ENCODE data around the gene POLD3. TPM values are rescaled to one million over a fixed set of nuclear protein-coding genes. Genes with fewer than 3 reads are reported as not detected.

POLD3 gene
- total and polyA plus RNA-seq, 2 of the 8 experiments (the other 6 are each of a cell fraction or from before 2014, with no cell fraction given), result 18.1 to 29.3 TPM

DNA sequence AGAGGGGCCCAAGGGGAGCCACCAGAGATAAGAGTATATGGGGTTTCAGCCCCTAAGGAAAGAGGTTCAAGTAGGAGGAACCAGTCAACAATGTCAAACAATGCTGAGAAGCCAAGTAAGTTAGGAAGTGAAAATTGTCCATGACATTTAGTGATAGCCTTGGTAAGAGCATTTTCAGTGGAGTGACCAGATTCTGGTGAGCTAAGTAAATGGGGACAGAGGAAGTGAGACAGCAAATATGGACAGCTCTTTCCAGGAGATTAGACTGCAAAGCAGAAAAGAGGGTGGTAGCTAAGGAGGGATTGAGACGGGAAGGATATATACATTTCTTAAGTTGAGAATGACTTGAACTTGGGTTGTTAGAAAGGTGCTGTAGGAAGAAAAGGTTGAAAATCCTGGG lies 22.9 kb downstream of the POLD3 start:
- H2BK120ac ChIP-seq (replicated peaks; ENCODE audit: low read depth, low read length), result no peak overlapping the region
- no peak overlapping the region for H3K27ac ChIP-seq (ENCODE audit: low read depth, low read length)
- H2BK12ac ChIP-seq (ENCODE audit: low read depth, low read length), result no peak overlapping the region
- no peaks in the 10 kb centered on the region for H3K23me2 ChIP-seq (ENCODE audit: low read depth, low read length)
- H2BK20ac ChIP-seq (ENCODE audit: low read length), result no peak overlapping the region; the same call in 1 of the 2 replicates
- no peak overlapping the region for H3K4me2 ChIP-seq (ENCODE audit: insufficient read depth in 1 of 2, low read depth in 2 of 2, low read length in 2 of 2)
- H2BK15ac ChIP-seq (ENCODE audit: low read length), result no peak overlapping the region
- 84% methylated on average over 1 of the region's 1 CpG; no CpG with 5 or more reads in 1 of the 2 experiments for WGBS, 2 experiments (ENCODE audit: extremely low coverage in 1 of 2, insufficient coverage in 1 of 2, insufficient read length in 1 of 2, insufficient replicate concordance in 2 of 2, low coverage in 1 of 2, low lambda C conversion rate in 2 of 2, missing lambda C conversion rate in 1 of 2)
- no peak overlapping the region for H3K56ac ChIP-seq (replicated peaks; ENCODE audit: insufficient read length, low read depth, low read length)
- no peak for TF ChIP-seq NANOG (IDR thresholded peaks at IDR 0.05; ENCODE audit: insufficient read depth, low read depth, low read length, poor library complexity, severe bottlenecking)
- TF ChIP-seq, protein P1, sequence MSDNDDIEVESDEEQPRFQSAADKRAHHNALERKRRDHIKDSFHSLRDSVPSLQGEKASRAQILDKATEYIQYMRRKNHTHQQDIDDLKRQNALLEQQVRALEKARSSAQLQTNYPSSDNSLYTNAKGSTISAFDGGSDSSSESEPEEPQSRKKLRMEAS (IDR thresholded peaks at IDR 0.05), result no peak
- TF ChIP-seq, protein P2, sequence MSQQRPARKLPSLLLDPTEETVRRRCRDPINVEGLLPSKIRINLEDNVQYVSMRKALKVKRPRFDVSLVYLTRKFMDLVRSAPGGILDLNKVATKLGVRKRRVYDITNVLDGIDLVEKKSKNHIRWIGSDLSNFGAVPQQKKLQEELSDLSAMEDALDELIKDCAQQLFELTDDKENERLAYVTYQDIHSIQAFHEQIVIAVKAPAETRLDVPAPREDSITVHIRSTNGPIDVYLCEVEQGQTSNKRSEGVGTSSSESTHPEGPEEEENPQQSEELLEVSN (IDR thresholded peaks at IDR 0.05), result no peak
- no peak for TF ChIP-seq TAF1 (IDR thresholded peaks at IDR 0.05; ENCODE audit: low read depth, low read length)
- TF ChIP-seq HDAC2 (IDR thresholded peaks at IDR 0.05; ENCODE audit: borderline replicate concordance in 1 of 2, low read depth in 2 of 2, low read length in 2 of 2), result no peak
- TF ChIP-seq TBP (IDR thresholded peaks at IDR 0.05; ENCODE audit: low read depth, low read length), result no peak
- no peak for TF ChIP-seq ASH2L (IDR thresholded peaks at IDR 0.05; ENCODE audit: low read length)
- TF ChIP-seq NRF1 (IDR thresholded peaks at IDR 0.05; ENCODE audit: low read depth, low read length), result no peak
- no peak for TF ChIP-seq SIN3A (conservative IDR thresholded peaks at IDR 0.05 in 1 of 2, IDR thresholded peaks at IDR 0.05 in 1 of 2; ENCODE audit: low read depth in 1 of 2, low read length in 2 of 2)
- no peak for TF ChIP-seq EZH2 (IDR thresholded peaks at IDR 0.05; ENCODE audit: low read depth, low read length, severe bottlenecking)
- TF ChIP-seq POLR2A (IDR thresholded peaks at IDR 0.05; ENCODE audit: control extremely low read depth in 1 of 2, low read depth in 2 of 2, low read length in 2 of 2), result no peak
- no peak for TF ChIP-seq MAFK (IDR thresholded peaks at IDR 0.05; ENCODE audit: low read depth, low read length)
- TF ChIP-seq GTF2F1 (IDR thresholded peaks at IDR 0.05; ENCODE audit: borderline replicate concordance, low read depth, low read length), result no peak
- H4K5ac ChIP-seq (ENCODE audit: insufficient read length, low read depth, low read length), result no peak overlapping the region
- no peak overlapping the region for H3K4me3 ChIP-seq (ENCODE audit: extremely low read depth in 1 of 4, insufficient read depth in 2 of 4, low read depth in 3 of 4, low read length in 4 of 4)
- H3K79me2 ChIP-seq (ENCODE audit: control insufficient read depth in 1 of 2, insufficient read depth in 2 of 2, low read length in 2 of 2), result no peaks in the 10 kb centered on the region
- H4K91ac ChIP-seq (replicated peaks; ENCODE audit: insufficient read length, low read length), result no peak overlapping the region
- POLR2A ChIA-PET (ENCODE audit: partially characterized antibody), result no interaction called here
- H2AK5ac ChIP-seq (ENCODE audit: low read depth, low read length), result no peak overlapping the region
- H3K18ac ChIP-seq (ENCODE audit: extremely low read depth, low read length), result no peak overlapping the region
- no peak overlapping the region for H3K9ac ChIP-seq (replicated peaks in 1 of 4; ENCODE audit: extremely low read depth in 1 of 4, low read depth in 3 of 4, low read length in 3 of 4)
- H2BK5ac ChIP-seq (ENCODE audit: low read depth, low read length), result no peak overlapping the region
- H3K36me3 ChIP-seq (ENCODE audit: control insufficient read depth in 2 of 4, insufficient read depth in 4 of 4, low read length in 3 of 4), result peaks cover 13 to 52% (median 25%) of the 10 kb centered on the region in 4 experiments
- H3K79me1 ChIP-seq (ENCODE audit: low read depth, low read length), result no peaks in the 10 kb centered on the region
- no peak overlapping the region for H2AFZ ChIP-seq (ENCODE audit: low read length)
- no peak overlapping the region for H3K4ac ChIP-seq (replicated peaks; ENCODE audit: insufficient read length, low read depth, low read length)
- no peak overlapping the region for H4K8ac ChIP-seq (ENCODE audit: extremely low read depth, insufficient read depth, low read length)
- H3K27me3 ChIP-seq (replicated peaks in 1 of 4; ENCODE audit: control insufficient read depth in 3 of 4, extremely low read depth in 1 of 4, insufficient read depth in 3 of 4, low read length in 3 of 4), result no peaks in the 10 kb centered on the region
- peaks cover 0 to 1% of the 10 kb centered on the region in 2 experiments for H4K20me1 ChIP-seq (replicated peaks in 1 of 2; ENCODE audit: control insufficient read depth in 1 of 2, insufficient read depth in 2 of 2, low read length in 2 of 2)
- no peak overlapping the region for H3K23ac ChIP-seq (ENCODE audit: insufficient read length)
- no peak for DNase-seq (ENCODE audit: low read depth in 1 of 2, low spot score in 2 of 2)
- no peak overlapping the region for H3K14ac ChIP-seq (ENCODE audit: insufficient read length)
- FAIRE-seq, result no peak
- H3K9me3 ChIP-seq (ENCODE audit: insufficient read depth in 2 of 2, low read depth in 1 of 2, low read length in 1 of 2), result no peaks in the 10 kb centered on the region
- no peaks in the 10 kb centered on the region for H3K4me1 ChIP-seq (replicated peaks in 1 of 4; ENCODE audit: control insufficient read depth in 3 of 4, insufficient read depth in 4 of 4, low read length in 3 of 4)
- CTCF ChIA-PET (ENCODE audit: partially characterized antibody), result interaction anchor here (0.6 to 1.5 kb wide), 2 partner anchors 81 to 439 kb away, joined by 3 to 5 read pairs; no protein-coding TSS in a partner anchor
